ENCODE measurements around the gene TOP1.

DNA sequence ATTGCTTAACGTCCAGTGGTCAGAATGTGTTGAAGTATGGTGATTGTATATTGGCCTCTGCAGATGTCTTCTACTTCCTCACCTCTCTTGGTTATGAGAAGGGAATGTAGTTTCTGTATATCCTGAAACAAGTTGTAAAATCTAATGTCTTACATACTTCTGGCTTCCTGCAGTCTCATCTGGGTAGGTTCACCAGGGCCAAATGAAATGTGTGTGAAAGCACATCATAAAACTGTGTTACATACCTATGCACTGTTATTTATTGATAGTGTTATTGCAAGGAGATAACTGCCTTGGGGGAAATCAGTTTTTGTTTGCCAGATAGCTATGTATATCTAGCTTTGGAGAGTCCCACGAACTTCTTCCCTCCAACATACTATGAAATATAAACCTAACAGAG is 73.0 kb downstream of the TOP1 start:
- TF ChIP-seq, protein P1, sequence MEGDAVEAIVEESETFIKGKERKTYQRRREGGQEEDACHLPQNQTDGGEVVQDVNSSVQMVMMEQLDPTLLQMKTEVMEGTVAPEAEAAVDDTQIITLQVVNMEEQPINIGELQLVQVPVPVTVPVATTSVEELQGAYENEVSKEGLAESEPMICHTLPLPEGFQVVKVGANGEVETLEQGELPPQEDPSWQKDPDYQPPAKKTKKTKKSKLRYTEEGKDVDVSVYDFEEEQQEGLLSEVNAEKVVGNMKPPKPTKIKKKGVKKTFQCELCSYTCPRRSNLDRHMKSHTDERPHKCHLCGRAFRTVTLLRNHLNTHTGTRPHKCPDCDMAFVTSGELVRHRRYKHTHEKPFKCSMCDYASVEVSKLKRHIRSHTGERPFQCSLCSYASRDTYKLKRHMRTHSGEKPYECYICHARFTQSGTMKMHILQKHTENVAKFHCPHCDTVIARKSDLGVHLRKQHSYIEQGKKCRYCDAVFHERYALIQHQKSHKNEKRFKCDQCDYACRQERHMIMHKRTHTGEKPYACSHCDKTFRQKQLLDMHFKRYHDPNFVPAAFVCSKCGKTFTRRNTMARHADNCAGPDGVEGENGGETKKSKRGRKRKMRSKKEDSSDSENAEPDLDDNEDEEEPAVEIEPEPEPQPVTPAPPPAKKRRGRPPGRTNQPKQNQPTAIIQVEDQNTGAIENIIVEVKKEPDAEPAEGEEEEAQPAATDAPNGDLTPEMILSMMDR (IDR thresholded peaks at IDR 0.05) = no peak
- TF ChIP-seq EZH2 (IDR thresholded peaks at IDR 0.05) (no peak), EZH2phosphoT487 (IDR thresholded peaks at IDR 0.05) (no peak)

All from neural progenitor cell (in vitro differentiated cells).